OCI-M2 (cell line): ENCODE measurements around the gene CD8B2.
"Not testable (repeated sequence)": the region's sequence is repeated elsewhere in the genome, so short reads cannot be mapped to it uniquely, and the experiment has no call there.

Experiments
- DNase-seq: peaks from one replicate; lab custom pipeline; 2025; ENCODE audit not compliant: unreplicated experiment; lab: John Stamatoyannopoulos, UW

CD8B2 gene

GRCh38 chr2:106547164-106547903 lies 60.2 kb downstream of the CD8B2 start:
- DNase-seq: no peak

- no peak for DNase-seq
Observed at GRCh38 chr2:106551417-106552130, 64.4 kb downstream of the CD8B2 start.

GRCh38 chr2:106552921-106553320 lies 65.8 kb downstream of the CD8B2 start:
- DNase-seq: no peak

GRCh38 chr2:106553321-106553720 lies 66.2 kb downstream of the CD8B2 start:
- DNase-seq: no peak

GRCh38 chr2:106554411-106554810 lies 67.2 kb downstream of the CD8B2 start:
- no peak for DNase-seq

GRCh38 chr2:106555053-106555452 lies 67.9 kb downstream of the CD8B2 start:
- no peak for DNase-seq

GRCh38 chr2:106559786-106560185 lies 72.6 kb downstream of the CD8B2 start:
- DNase-seq: not testable (repeated sequence)

- no peak for DNase-seq
Observed at GRCh38 chr2:106560773-106561172, 73.6 kb downstream of the CD8B2 start.

- DNase-seq: no peak
Observed at GRCh38 chr2:106561356-106561755, 74.2 kb downstream of the CD8B2 start.

- no peak for DNase-seq
Observed at GRCh38 chr2:106561803-106562202, 74.6 kb downstream of the CD8B2 start.

GRCh38 chr2:106562268-106563186 lies 75.4 kb downstream of the CD8B2 start:
- no peak for DNase-seq

- no peak for DNase-seq
Observed at GRCh38 chr2:106563195-106563594, 76.0 kb downstream of the CD8B2 start.

- no peak for DNase-seq
Observed at GRCh38 chr2:106565599-106565998, 78.4 kb downstream of the CD8B2 start.

GRCh38 chr2:106566050-106566449 lies 78.9 kb downstream of the CD8B2 start:
- no peak for DNase-seq

- DNase-seq: not testable (repeated sequence)
Observed at GRCh38 chr2:106566484-106566883, 79.3 kb downstream of the CD8B2 start.

GRCh38 chr2:106570316-106570715 lies 83.2 kb downstream of the CD8B2 start:
- no peak for DNase-seq
